Calu3 (cell line): ENCODE measurements around the gene SPEM1. TPM values are rescaled to one million over a fixed set of nuclear protein-coding genes. Genes with fewer than 3 reads are reported as not detected.

Experiments
- BruUV-seq: library from RNA; stranded (reverse); fragments of 400-500 nt; replicated peaks from 2 replicates; lab custom pipeline; 2021; lab: Mats Ljungman, UMichigan
- CTCF ChIA-PET: fragments of 300-600 bp; sonication (Branson Sonifier 250); formaldehyde crosslinking; loops from one replicate; lab custom pipeline; 2022; ENCODE audit warnings: antibody characterized with exemption; lab: Charles Lee
- DNase-seq: peaks from one replicate; pipeline ENCODE4 v3.0.0; 2022
- H3K27ac Mint-ChIP-seq: one replicate; pipeline ENCODE4 v1.8.0; 2022; ENCODE audit warnings: mixed read lengths; ENCODE audit not compliant: unreplicated experiment
- H3K27me3 Mint-ChIP-seq: one replicate; pipeline ENCODE4 v1.8.0; 2022; ENCODE audit warnings: mixed read lengths; ENCODE audit not compliant: unreplicated experiment
- H3K36me3 Mint-ChIP-seq: one replicate; pipeline ENCODE4 v1.8.0; 2022; ENCODE audit warnings: mild to moderate bottlenecking, moderate library complexity, mixed read lengths; ENCODE audit not compliant: insufficient read depth, unreplicated experiment
- H3K4me1 Mint-ChIP-seq: one replicate; pipeline ENCODE4 v1.8.0; 2022; ENCODE audit warnings: mild to moderate bottlenecking, low read depth, mixed read lengths; ENCODE audit not compliant: unreplicated experiment
- H3K4me3 Mint-ChIP-seq: one replicate; pipeline ENCODE4 v1.8.0; 2022; ENCODE audit warnings: mild to moderate bottlenecking, low read depth, moderate library complexity, mixed read lengths; ENCODE audit not compliant: unreplicated experiment
- H3K9me3 Mint-ChIP-seq: one replicate; pipeline ENCODE4 v1.8.0; 2022; ENCODE audit warnings: low read depth, mixed read lengths; ENCODE audit not compliant: unreplicated experiment
- intact Hi-C: fragments of 100-400 bp; cut with micrococcal nuclease; formaldehyde crosslinking; loops from one replicate; pipeline ENCODE4 v1.10.0; 2022; ENCODE audit not compliant: unreplicated experiment
- total RNA-seq: library from RNA; stranded (reverse); gene quantifications from 2 replicates; pipeline ENCODE4 v1.2.3, GENCODE V29; 2022
- TF ChIP-seq, protein P1 (sequence below): fragments of 200-600 bp; IDR thresholded peaks from one replicate; pipeline ENCODE4 v1.8.0; 2022; ENCODE audit warnings: antibody characterized with exemption; ENCODE audit not compliant: unreplicated experiment

SPEM1 gene
- total RNA-seq, 1 experiment from 2014 or later, result not detected

DNA sequence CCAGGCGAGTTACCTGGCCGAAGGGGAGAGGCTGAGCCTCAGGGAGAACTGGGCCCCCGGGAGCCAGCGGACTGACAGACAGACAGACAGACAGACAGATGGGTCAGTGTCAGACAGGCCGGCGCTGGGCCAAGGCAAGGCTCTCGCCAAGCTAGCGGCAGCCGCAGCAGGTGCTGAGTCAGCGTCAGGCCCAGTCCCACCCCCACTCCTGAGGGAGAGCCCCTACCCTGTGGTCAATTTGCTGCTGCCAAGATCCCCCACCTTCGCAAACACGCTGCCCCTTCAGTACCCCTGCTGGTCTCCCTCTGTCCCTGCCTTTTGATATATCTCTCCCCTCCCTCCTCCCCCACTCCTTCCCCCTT lies 20.7 kb downstream of the SPEM1 start:
- H3K4me3 Mint-ChIP-seq, result peak overlapping the region; percentile 72
- no TSS peak for BruUV-seq
- H3K27me3 Mint-ChIP-seq, result peaks cover 67% of the 10 kb centered on the region
- peaks cover 7% of the 10 kb centered on the region for H3K4me1 Mint-ChIP-seq
- CTCF ChIA-PET, result interaction anchor here (0.6 to 0.7 kb wide), 5 partner anchors 10 to 198 kb away, joined by 3 to 8 read pairs (median 5); partner anchors contain the start of genes GABARAP and NEURL4
- TF ChIP-seq, protein P1, sequence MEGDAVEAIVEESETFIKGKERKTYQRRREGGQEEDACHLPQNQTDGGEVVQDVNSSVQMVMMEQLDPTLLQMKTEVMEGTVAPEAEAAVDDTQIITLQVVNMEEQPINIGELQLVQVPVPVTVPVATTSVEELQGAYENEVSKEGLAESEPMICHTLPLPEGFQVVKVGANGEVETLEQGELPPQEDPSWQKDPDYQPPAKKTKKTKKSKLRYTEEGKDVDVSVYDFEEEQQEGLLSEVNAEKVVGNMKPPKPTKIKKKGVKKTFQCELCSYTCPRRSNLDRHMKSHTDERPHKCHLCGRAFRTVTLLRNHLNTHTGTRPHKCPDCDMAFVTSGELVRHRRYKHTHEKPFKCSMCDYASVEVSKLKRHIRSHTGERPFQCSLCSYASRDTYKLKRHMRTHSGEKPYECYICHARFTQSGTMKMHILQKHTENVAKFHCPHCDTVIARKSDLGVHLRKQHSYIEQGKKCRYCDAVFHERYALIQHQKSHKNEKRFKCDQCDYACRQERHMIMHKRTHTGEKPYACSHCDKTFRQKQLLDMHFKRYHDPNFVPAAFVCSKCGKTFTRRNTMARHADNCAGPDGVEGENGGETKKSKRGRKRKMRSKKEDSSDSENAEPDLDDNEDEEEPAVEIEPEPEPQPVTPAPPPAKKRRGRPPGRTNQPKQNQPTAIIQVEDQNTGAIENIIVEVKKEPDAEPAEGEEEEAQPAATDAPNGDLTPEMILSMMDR, result no peak
- no peak overlapping the region for H3K27ac Mint-ChIP-seq
- no peak for DNase-seq
- intact Hi-C loops, result no loop called here
- H3K9me3 Mint-ChIP-seq, result no peaks in the 10 kb centered on the region
- peaks cover 29% of the 10 kb centered on the region for H3K36me3 Mint-ChIP-seq

DNA sequence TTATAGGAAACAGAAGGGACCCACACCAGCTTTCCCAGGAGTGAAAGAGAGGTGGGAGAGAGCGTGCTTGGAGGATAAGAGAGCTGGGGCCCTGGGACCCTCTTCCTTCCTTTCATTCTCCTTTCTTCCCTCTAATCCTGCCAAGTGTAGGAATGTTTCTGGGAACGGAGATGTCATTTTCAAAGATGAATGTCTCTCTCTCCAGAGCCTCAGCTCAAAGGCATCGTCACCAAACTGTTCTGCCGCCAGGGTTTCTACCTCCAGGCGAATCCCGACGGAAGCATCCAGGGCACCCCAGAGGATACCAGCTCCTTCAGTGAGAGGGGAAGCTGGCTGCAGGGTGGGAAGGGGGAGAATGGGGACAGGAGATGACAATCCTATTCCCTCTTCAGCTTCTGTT lies 21.1 kb downstream of the SPEM1 start:
- CTCF ChIA-PET, result interaction anchor here (0.6 to 0.7 kb wide), 5 partner anchors 10 to 199 kb away, joined by 3 to 8 read pairs (median 5); partner anchors contain the start of genes GABARAP and NEURL4
- BruUV-seq, result no TSS peak
- H3K36me3 Mint-ChIP-seq, result peaks cover 25% of the 10 kb centered on the region
- no peaks in the 10 kb centered on the region for H3K9me3 Mint-ChIP-seq
- peaks cover 7% of the 10 kb centered on the region for H3K4me1 Mint-ChIP-seq
- intact Hi-C loops, result no loop called here
- TF ChIP-seq, protein P1, result no peak
- H3K27me3 Mint-ChIP-seq, result peaks cover 72% of the 10 kb centered on the region
- no peak overlapping the region for H3K27ac Mint-ChIP-seq
- H3K4me3 Mint-ChIP-seq, result no peak overlapping the region
- DNase-seq, result no peak

DNA sequence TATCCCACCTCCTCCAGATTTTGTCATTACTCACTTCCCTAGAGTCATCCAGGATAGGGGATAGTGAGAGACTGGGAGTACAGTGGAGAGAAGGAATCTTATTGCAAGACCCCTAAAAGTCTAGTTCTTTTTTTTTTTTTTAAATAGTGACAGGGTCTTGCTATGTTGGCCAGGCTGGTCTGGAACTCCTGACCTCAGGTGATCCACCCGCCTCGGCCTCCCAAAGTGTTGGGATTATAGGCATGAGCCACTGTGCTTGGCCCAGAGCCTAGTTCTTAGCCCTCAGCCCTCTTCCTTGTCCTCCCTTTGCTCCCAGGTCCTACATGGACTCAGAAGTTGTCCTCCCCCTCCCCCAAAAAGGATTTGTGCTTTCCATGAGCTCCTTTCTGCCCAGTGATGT lies 22.0 kb downstream of the SPEM1 start:
- DNase-seq, result no peak
- intact Hi-C loops, result no loop called here
- peaks cover 81% of the 10 kb centered on the region for H3K27me3 Mint-ChIP-seq
- no peaks in the 10 kb centered on the region for H3K9me3 Mint-ChIP-seq
- TF ChIP-seq, protein P1, result no peak
- no peak overlapping the region for H3K4me3 Mint-ChIP-seq
- peaks cover 7% of the 10 kb centered on the region for H3K4me1 Mint-ChIP-seq
- peaks cover 19% of the 10 kb centered on the region for H3K36me3 Mint-ChIP-seq
- no TSS peak for BruUV-seq
- CTCF ChIA-PET, result no interaction called here
- no peak overlapping the region for H3K27ac Mint-ChIP-seq

DNA sequence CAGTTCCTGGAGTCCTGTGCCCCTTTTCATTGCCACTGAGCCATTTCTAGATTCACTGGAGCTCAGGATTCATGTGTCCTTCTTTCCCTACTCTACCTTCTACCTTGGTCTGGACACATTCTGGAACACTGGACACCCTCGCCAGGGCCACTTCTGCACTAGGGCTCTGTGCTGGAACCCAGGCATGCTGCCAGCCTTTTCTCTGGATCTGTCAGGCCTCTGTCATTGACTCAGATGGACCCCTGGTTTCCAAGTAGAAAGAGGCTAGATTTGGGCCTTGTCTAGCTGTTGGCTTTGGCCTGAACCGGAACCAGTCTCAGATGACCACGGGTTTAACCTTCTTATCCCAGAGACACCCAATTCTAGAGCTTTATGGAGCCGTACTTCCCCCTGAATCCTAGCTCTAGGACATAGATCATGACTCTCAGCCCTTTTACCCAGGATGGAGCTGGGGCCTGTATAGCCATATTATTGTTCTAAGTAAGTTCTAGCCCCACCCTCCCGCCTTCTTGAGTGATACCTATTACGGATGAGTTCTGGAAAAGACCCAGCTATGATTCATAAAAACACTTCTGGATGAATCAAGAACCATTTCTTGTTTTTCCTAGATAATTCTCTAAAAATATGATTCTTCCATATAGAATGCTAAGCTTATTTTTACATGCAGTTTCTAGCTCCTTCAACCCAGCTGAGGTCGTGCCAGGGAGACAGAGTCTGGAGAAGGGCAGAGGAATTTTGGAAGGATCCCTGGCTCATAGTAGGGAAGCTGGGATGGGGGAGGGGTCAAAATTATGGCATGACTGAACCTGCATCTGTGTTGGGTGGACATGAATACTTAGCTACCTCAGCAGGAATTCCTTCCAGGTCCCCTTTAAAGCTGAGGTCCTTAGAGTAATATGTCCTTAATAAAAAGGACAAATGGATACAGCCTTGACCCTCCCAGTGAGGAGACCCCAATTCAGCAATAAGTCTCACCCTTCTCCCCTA lies 23.7 kb downstream of the SPEM1 start:
- no peak for DNase-seq
- H3K27ac Mint-ChIP-seq, result no peak overlapping the region
- peaks cover 5% of the 10 kb centered on the region for H3K4me1 Mint-ChIP-seq
- H3K36me3 Mint-ChIP-seq, result peaks cover 14% of the 10 kb centered on the region
- peaks cover 78% of the 10 kb centered on the region for H3K27me3 Mint-ChIP-seq
- no TSS peak for BruUV-seq
- TF ChIP-seq, protein P1, result no peak
- no peaks in the 10 kb centered on the region for H3K9me3 Mint-ChIP-seq
- intact Hi-C loops, result no loop called here
- CTCF ChIA-PET, result no interaction called here
- no peak overlapping the region for H3K4me3 Mint-ChIP-seq
